NT2/D1 (cell line): ENCODE measurements around the gene COMTD1.

Source experiments
- SUZ12 ChIP-seq: IDR thresholded peaks from 2 replicates; pipeline ENCODE4 v1.6.1; 2011; ENCODE audit not compliant: insufficient read length, insufficient read depth; ENCODE audit errors: extremely low read depth
- YY1 ChIP-seq: IDR thresholded peaks from 2 replicates; pipeline ENCODE4 v1.6.1; 2011; ENCODE audit not compliant: insufficient read length, insufficient read depth
- ZNF274 ChIP-seq: IDR thresholded peaks from 2 replicates; pipeline ENCODE4 v1.6.1; 2011; ENCODE audit warnings: mild to moderate bottlenecking, low read depth, low read length

DNA sequence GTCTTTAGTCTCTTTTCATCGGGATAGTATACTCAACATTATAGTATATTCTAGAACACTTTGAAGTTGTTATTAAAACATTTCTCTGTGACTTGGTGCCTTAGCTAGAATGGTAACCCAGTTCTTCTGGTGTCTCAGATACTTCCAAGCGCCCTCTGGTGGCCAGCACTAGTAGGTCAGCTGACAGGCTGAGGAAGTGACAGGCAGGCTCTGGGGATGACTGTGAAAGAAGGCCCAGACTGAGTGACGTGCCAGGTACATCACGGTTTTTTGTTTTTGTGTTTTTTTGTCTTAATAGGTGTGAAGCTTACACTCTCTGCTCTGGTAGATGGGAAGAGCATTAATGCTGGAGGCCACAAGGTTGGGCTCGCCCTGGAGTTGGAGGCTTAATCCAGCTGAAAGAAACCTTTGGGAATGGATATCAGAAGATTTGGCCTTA, 5.1 kb downstream of the COMTD1 start:
- no peak for TF ChIP-seq SUZ12
- no peak for TF ChIP-seq YY1
- TF ChIP-seq ZNF274, result no peak
